ENCODE data around the gene TMEM202.
"Not testable (repeated sequence)": the region's sequence is repeated elsewhere in the genome, so short reads cannot be mapped to it uniquely, and the experiment has no call there.

The TMEM202 gene

DNA sequence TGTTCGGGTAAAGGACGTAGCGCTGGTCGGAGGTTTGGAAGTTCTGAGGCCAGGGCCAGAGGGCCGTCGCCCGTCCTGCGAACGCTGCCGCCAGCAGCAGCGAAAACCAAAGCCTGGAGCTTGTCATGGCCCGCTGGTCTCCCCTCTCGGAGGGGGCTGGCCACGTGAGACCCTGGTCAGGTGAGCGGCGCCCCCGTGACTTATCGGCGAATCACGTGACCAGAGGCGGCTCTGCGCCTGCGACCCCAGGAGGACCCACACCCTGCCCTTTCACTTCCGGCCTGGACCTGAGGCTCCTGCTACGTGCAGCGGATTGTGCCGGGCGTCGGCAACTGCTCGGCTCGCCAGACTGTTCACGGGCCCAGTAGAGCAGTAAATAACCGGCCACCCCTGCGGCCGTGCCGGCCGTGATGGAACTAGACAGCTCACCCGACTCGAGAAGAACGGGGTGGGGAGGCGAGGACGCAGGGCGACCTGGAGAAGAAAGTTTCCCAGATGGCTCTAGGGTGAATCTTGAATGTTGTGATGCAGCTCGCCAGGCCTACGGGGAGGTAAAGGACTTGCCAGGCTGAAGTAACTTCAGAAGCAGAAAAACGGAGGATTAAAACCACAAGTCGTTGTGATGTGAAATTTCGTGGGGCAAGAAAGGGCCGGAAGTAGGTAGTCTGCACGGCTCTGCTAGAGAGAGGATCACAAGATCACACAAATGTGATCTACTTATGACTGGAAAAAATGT lies 22.1 kb upstream of the TMEM202 start, which contains the start of gene HEXA:
Gene HEXA (minus strand): TSS at position 169 of the 736 bp plus-strand sequence. CDS start 42 bp downstream, at position 127.
- peaks cover 30% of the 10 kb centered on the region for H3K4me1 ChIP-seq (ENCODE audit: insufficient read depth, low read length)

DNA sequence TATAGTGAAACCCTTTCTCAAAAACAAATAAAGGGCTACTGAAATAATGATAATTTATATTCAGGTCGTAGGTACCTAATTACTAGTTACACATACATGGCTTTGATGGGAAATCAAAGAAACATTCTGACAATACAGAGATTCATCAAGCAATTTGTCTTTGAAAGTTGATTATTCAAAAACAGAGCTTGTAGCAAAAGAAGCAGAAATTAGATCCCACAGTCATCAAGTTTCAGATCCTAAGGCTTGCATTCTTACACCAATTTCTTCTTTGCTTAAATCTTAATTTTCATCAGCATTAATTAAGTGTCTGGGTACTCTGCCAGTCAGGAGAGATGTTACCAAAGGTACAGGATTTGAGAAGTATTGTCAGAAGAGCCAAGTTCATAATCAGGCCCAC lies 20.8 kb upstream of the TMEM202 start:
- H3K9me3 ChIP-seq (ENCODE audit: low read length): no peaks in the 10 kb centered on the region
- no peak overlapping the region for H3K9ac ChIP-seq (ENCODE audit: low read length)
- no peak overlapping the region for H3K4me3 ChIP-seq (ENCODE audit: low read depth in 1 of 2, low read length in 2 of 2)
- no peak overlapping the region for H3K27ac ChIP-seq (ENCODE audit: low read depth, low read length)
- no peaks in the 10 kb centered on the region for H3K36me3 ChIP-seq (ENCODE audit: insufficient read depth, low read length)
- H3K27me3 ChIP-seq (ENCODE audit: control insufficient read depth in 1 of 2, insufficient read depth in 2 of 2, low read length in 2 of 2): no peaks in the 10 kb centered on the region
- peaks cover 30% of the 10 kb centered on the region for H3K4me1 ChIP-seq (ENCODE audit: insufficient read depth, low read length)

More for the DNA sequence above, 22.1 kb upstream of the TMEM202 start, which contains the start of gene HEXA:
- H3K4me3 ChIP-seq (ENCODE audit: low read depth in 1 of 2, low read length in 2 of 2): peak within 1 kb of the TSS; percentile 71 to 89
- peak within 1 kb of the TSS; percentile 87 for H3K27ac ChIP-seq (ENCODE audit: low read depth, low read length)
- H3K9me3 ChIP-seq (ENCODE audit: low read length): no peaks in the 10 kb centered on the region
- no peaks in the 10 kb centered on the region for H3K36me3 ChIP-seq (ENCODE audit: insufficient read depth, low read length)
- H3K27me3 ChIP-seq (ENCODE audit: control insufficient read depth in 1 of 2, insufficient read depth in 2 of 2, low read length in 2 of 2): no peaks in the 10 kb centered on the region
- H3K9ac ChIP-seq (ENCODE audit: low read length): peak within 1 kb of the TSS; percentile 85

DNA sequence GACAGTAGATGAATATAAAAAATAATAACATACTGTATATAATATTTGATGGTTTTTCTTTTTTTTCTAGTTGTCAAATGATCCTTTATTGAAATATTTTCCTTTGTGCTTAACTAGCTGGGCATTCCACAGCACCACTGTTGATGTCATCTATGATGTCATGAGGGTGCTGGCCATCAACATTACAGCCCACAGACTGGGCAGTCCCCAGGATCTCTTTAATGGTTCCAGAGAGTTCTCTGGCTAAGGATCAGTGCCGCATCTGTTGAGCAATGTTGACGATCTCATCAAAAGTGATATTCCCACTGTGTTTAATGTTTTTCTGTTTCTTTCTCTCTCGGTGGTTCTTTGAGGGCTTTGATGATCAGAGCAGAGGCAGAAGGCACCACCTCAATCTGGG lies 19.0 kb upstream of the TMEM202 start:
- not testable (repeated sequence) for H3K27ac ChIP-seq (ENCODE audit: low read depth, low read length); H3K9ac ChIP-seq (ENCODE audit: low read length); H3K27me3 ChIP-seq (ENCODE audit: control insufficient read depth in 1 of 2, insufficient read depth in 2 of 2, low read length in 2 of 2); H3K36me3 ChIP-seq (ENCODE audit: insufficient read depth, low read length); H3K4me3 ChIP-seq (ENCODE audit: low read depth in 1 of 2, low read length in 2 of 2); H3K9me3 ChIP-seq (ENCODE audit: low read length)
- peaks cover 19% of the 10 kb centered on the region for H3K4me1 ChIP-seq (ENCODE audit: insufficient read depth, low read length)

DNA sequence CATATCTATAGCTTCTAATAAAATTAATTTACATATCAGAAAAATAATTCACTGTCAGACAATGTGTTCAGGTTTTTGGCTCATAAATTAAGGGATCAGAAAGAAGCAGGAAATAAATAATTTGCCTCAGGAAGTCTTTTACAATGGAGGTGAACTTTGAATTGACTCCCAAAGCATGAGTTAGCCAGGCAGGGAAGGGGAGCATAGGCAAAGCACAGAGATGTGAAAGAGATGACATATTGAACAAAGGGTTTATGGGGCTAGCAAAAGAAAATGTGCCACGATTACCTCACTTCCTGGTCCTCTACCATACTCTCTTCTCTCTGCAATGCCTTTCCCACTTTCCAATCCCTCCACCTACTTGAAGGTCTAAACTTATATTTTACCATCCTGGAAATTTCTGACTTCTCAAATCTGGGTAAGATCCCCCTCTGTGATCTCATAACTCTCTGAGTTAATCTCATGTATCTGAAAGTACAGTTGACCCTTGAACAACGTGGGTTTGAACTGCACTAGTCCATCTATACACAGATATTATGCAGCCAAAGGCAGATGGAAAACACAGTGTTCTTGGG lies 18.2 kb upstream of the TMEM202 start:
- Histone ChIP-seq H3K27ac (ENCODE audit: low read depth, low read length) (no peak overlapping the region), H3K4me3 (ENCODE audit: low read depth in 1 of 2, low read length in 2 of 2) (no peak overlapping the region), H3K9me3 (ENCODE audit: low read length) (no peaks in the 10 kb centered on the region), H3K9ac (ENCODE audit: low read length) (no peak overlapping the region), H3K27me3 (ENCODE audit: control insufficient read depth in 1 of 2, insufficient read depth in 2 of 2, low read length in 2 of 2) (no peaks in the 10 kb centered on the region), H3K36me3 (ENCODE audit: insufficient read depth, low read length) (no peaks in the 10 kb centered on the region), H3K4me1 (ENCODE audit: insufficient read depth, low read length) (peaks cover 10% of the 10 kb centered on the region)

DNA sequence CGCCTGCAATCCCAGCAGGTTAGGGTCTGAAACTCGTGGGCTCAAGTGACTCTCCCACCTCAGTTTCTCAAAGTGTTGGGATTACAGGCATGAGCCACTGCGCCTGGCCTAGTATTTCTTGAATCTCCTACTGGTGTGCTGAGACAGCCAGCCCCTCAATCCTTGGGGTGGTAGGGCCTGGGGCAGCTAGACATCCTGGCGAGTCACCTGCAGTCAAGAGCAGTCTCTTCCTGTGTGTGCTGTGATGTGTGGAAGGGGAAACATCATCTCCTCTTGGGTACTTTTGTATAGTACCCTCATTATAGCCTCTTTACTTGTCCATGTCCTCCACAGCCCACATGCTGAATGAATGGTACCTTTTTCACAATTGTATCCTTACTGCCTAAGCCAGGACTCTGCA lies 17.4 kb upstream of the TMEM202 start:
- no peak overlapping the region for H3K9ac ChIP-seq (ENCODE audit: low read length)
- H3K27ac ChIP-seq (ENCODE audit: low read depth, low read length): no peak overlapping the region
- no peaks in the 10 kb centered on the region for H3K9me3 ChIP-seq (ENCODE audit: low read length)
- H3K4me1 ChIP-seq (ENCODE audit: insufficient read depth, low read length): peaks cover 6% of the 10 kb centered on the region
- no peak overlapping the region for H3K4me3 ChIP-seq (ENCODE audit: low read depth in 1 of 2, low read length in 2 of 2)
- no peaks in the 10 kb centered on the region for H3K36me3 ChIP-seq (ENCODE audit: insufficient read depth, low read length)
- H3K27me3 ChIP-seq (ENCODE audit: control insufficient read depth in 1 of 2, insufficient read depth in 2 of 2, low read length in 2 of 2): no peaks in the 10 kb centered on the region

DNA sequence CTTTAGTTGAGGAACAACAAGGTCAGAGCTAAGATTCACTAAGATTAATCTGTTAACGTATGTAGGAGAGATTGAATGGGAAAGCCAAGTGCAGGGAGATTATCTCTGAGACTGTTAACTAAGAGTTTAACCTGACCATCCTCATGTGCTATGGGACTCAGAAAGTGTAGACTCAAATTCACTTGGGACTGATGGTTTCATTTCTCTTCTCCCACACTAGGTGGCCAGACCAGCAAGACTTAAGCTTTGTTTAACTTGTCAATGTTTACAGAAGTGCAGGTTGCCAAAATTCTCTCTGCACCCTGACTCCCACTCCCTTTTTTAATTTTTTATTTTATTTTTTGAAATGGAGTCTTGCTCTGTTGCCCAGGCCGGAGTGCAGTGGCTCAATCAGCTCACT lies 16.0 kb upstream of the TMEM202 start:
- H3K27me3 ChIP-seq (ENCODE audit: control insufficient read depth in 1 of 2, insufficient read depth in 2 of 2, low read length in 2 of 2): no peaks in the 10 kb centered on the region
- H3K9ac ChIP-seq (ENCODE audit: low read length): no peak overlapping the region
- no peaks in the 10 kb centered on the region for H3K36me3 ChIP-seq (ENCODE audit: insufficient read depth, low read length)
- H3K9me3 ChIP-seq (ENCODE audit: low read length): no peaks in the 10 kb centered on the region
- H3K4me1 ChIP-seq (ENCODE audit: insufficient read depth, low read length): no peaks in the 10 kb centered on the region
- H3K4me3 ChIP-seq (ENCODE audit: low read depth in 1 of 2, low read length in 2 of 2): no peak overlapping the region
- no peak overlapping the region for H3K27ac ChIP-seq (ENCODE audit: low read depth, low read length)

DNA sequence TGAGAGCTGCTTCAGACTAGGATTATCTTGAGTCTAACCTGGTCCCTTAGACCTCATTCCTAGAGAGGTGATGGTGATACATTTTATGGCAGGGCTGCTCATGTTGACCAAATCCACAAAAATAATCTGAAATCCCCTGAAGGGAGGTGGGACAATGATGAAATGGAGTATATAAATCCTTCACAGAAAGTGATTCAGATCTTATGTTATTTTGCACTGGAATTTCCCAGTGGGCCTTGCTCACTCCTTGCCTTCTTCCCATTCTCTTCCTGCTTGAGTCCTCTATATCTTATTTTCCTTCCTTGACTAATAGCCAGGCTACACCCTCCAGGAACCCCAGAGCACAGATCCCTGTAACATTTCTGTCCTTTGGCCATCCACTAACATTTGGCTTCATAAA lies 10.4 kb upstream of the TMEM202 start:
- H3K27ac ChIP-seq (ENCODE audit: low read depth, low read length): no peak overlapping the region
- no peak overlapping the region for H3K9ac ChIP-seq (ENCODE audit: low read length)
- H3K9me3 ChIP-seq (ENCODE audit: low read length): no peaks in the 10 kb centered on the region
- no peaks in the 10 kb centered on the region for H3K36me3 ChIP-seq (ENCODE audit: insufficient read depth, low read length)
- no peak overlapping the region for H3K4me3 ChIP-seq (ENCODE audit: low read depth in 1 of 2, low read length in 2 of 2)
- no peaks in the 10 kb centered on the region for H3K27me3 ChIP-seq (ENCODE audit: control insufficient read depth in 1 of 2, insufficient read depth in 2 of 2, low read length in 2 of 2)
- no peaks in the 10 kb centered on the region for H3K4me1 ChIP-seq (ENCODE audit: insufficient read depth, low read length)

DNA sequence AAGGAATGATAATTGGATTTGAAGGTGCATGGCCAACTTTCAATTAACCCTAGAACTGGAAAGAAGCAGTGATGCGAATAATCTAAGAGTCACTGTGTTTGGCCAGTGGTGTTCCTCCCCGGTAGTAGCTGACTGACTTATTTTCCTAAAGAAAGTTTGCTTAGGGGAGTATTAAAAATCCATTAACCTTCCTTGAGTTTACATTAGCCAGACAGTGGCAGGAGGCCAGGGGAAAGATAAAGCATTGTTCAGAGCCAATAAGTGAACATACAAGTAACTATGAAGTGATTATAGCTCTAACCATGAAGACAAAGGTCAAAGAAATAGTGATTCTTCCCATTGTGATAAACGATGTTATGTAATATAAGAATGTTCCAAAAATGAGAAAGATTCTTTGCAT lies 8.9 kb upstream of the TMEM202 start:
- H3K36me3 ChIP-seq (ENCODE audit: insufficient read depth, low read length): no peaks in the 10 kb centered on the region
- H3K27ac ChIP-seq (ENCODE audit: low read depth, low read length): no peak overlapping the region
- no peaks in the 10 kb centered on the region for H3K4me1 ChIP-seq (ENCODE audit: insufficient read depth, low read length)
- H3K27me3 ChIP-seq (ENCODE audit: control insufficient read depth in 1 of 2, insufficient read depth in 2 of 2, low read length in 2 of 2): no peaks in the 10 kb centered on the region
- H3K9me3 ChIP-seq (ENCODE audit: low read length): no peaks in the 10 kb centered on the region
- H3K9ac ChIP-seq (ENCODE audit: low read length): no peak overlapping the region
- H3K4me3 ChIP-seq (ENCODE audit: low read depth in 1 of 2, low read length in 2 of 2): no peak overlapping the region

DNA sequence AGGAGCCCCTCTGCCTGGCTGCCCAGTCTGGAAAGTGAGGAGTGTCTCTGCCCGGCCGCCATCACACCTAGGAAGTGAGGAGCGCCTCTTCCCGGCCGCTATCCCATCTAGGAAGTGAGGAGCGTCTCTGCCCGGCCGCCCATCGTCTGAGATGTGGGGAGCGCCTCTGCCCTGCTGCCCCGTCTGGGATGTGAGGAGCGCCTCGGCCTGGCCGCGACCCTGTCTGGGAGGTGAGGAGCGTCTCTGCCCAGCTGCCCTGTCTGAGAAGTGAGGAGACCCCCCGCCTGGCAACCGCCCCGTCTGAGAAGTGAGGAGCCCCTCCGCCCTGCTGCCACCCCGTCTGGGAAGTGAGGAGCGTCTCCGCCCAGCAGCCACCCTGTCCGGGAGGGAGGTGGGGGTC lies 1.8 kb upstream of the TMEM202 start:
- H3K4me1 ChIP-seq (ENCODE audit: insufficient read depth, low read length); H3K36me3 ChIP-seq (ENCODE audit: insufficient read depth, low read length); H3K4me3 ChIP-seq (ENCODE audit: low read depth in 1 of 2, low read length in 2 of 2); H3K27me3 ChIP-seq (ENCODE audit: control insufficient read depth in 1 of 2, insufficient read depth in 2 of 2, low read length in 2 of 2); H3K9me3 ChIP-seq (ENCODE audit: low read length); H3K27ac ChIP-seq (ENCODE audit: low read depth, low read length); H3K9ac ChIP-seq (ENCODE audit: low read length): not testable (repeated sequence)

DNA sequence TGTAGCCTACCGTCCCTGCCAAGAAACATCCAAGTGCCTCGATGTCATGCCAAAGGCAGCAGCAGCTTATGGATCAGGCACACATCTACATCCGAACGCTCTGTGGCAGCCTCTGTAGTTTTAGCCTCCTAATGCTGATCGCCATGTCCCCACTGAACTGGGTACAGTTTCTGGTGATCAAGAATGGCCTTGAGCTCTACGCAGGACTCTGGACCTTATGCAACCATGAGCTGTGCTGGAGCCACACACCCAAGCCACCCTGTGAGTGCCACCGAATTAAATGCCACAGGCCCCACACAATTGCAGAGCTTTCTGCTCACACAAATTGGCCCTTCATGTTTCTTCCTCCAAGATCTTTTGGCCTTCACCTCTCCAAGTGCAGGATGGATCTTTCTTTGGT lies 543 bp downstream of the TMEM202 start:
- H3K27me3 ChIP-seq (ENCODE audit: control insufficient read depth in 1 of 2, insufficient read depth in 2 of 2, low read length in 2 of 2): no peaks in the 10 kb centered on the region
- H3K9ac ChIP-seq (ENCODE audit: low read length): no peak overlapping the region
- no peaks in the 10 kb centered on the region for H3K4me1 ChIP-seq (ENCODE audit: insufficient read depth, low read length)
- H3K36me3 ChIP-seq (ENCODE audit: insufficient read depth, low read length): no peaks in the 10 kb centered on the region
- H3K4me3 ChIP-seq (ENCODE audit: low read depth in 1 of 2, low read length in 2 of 2): no peak overlapping the region
- H3K9me3 ChIP-seq (ENCODE audit: low read length): no peaks in the 10 kb centered on the region
- H3K27ac ChIP-seq (ENCODE audit: low read depth, low read length): no peak overlapping the region

DNA sequence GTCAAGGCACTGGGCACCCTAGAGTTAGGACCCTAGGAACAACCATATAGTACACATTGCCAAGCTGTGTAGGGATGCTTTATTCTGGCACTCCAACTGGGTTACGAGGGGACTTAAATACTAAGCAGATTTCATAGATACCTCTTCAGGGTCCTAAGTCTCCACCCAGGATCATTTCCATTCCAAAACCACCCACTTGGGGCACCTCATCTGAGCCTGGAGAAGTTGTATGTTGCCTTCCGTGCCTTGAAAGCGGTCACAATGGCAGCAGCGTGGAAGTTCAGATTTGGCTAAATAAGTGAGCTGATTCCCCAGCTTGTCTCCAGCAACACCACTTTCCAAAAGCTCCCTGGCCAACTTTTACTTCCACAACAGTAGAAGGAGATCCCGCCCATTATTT lies 4.6 kb downstream of the TMEM202 start:
- no peak overlapping the region for H3K4me3 ChIP-seq (ENCODE audit: low read depth in 1 of 2, low read length in 2 of 2)
- no peaks in the 10 kb centered on the region for H3K27me3 ChIP-seq (ENCODE audit: control insufficient read depth in 1 of 2, insufficient read depth in 2 of 2, low read length in 2 of 2)

DNA sequence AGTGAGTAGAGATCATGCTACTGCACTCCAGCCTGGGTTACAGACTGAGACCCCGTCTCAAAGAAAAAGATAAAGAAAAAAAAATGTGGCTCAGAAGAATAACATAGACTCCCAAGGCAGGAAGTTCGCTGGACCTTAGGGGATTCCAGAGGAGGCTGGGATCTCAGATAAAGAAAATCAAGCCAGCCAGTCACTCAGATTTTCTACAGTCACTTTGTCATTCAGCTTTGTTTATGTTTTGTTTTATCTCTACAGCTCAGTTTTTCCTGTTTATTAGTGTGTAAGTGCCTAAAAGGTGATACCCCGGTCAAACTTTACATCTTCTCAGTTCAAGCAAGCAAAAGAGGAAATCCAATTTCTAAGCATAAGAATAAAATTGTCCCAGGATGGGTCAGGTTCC lies 6.3 kb downstream of the TMEM202 start:
- Histone ChIP-seq H3K36me3 (ENCODE audit: insufficient read depth, low read length) (no peaks in the 10 kb centered on the region), H3K9ac (ENCODE audit: low read length) (no peak overlapping the region), H3K4me3 (ENCODE audit: low read depth in 1 of 2, low read length in 2 of 2) (no peak overlapping the region), H3K9me3 (ENCODE audit: low read length) (no peaks in the 10 kb centered on the region), H3K27ac (ENCODE audit: low read depth, low read length) (no peak overlapping the region), H3K27me3 (ENCODE audit: control insufficient read depth in 1 of 2, insufficient read depth in 2 of 2, low read length in 2 of 2) (no peaks in the 10 kb centered on the region), H3K4me1 (ENCODE audit: insufficient read depth, low read length) (no peaks in the 10 kb centered on the region)

More for the DNA sequence above, 4.6 kb downstream of the TMEM202 start:
- H3K36me3 ChIP-seq (ENCODE audit: insufficient read depth, low read length): no peaks in the 10 kb centered on the region
- H3K9ac ChIP-seq (ENCODE audit: low read length): no peak overlapping the region
- no peaks in the 10 kb centered on the region for H3K9me3 ChIP-seq (ENCODE audit: low read length)
- no peaks in the 10 kb centered on the region for H3K4me1 ChIP-seq (ENCODE audit: insufficient read depth, low read length)
- no peak overlapping the region for H3K27ac ChIP-seq (ENCODE audit: low read depth, low read length)

All from muscle layer of colon (tissue), 2 donors.